H1 (cell line): Measurements from ENCODE around the gene EEF2. TPM values are rescaled to one million over a fixed set of nuclear protein-coding genes. Genes with fewer than 3 reads are reported as not detected.

ENCODE experiments used
- CTCF ChIA-PET: fragments of 300-600 bp; sonication (Branson Sonifier 250); formaldehyde crosslinking; loops from one replicate; lab custom pipeline; 2021; ENCODE audit not compliant: partially characterized antibody; lab: Charles Lee
- POLR2A ChIA-PET: fragments of 300-600 bp; sonication (Branson Sonifier 250); formaldehyde crosslinking; loops from one replicate; lab custom pipeline; 2021; ENCODE audit warnings: inconsistent platforms; ENCODE audit not compliant: partially characterized antibody; lab: Charles Lee
- DNase-seq, 2 experiments: peaks; one replicate each; pipeline versions ENCODE4 v3.0.0 to v3.0.0-alpha.2; 2010 to 2022; ENCODE audit warnings: low spot score in 2 of 2, low read depth in 1 of 2, mixed read lengths in 1 of 2
- FAIRE-seq: peaks from 2 replicates; lab custom pipeline; 2011; peaks lifted over from hg19 to GRCh38; lab: Jason Lieb, UNC
- H2AFZ ChIP-seq: 2 replicates; pipeline ENCODE4 v1.8.1; 2012; ENCODE audit warnings: low read length, inconsistent platforms
- H2AK5ac ChIP-seq: 2 replicates; pipeline ENCODE4 v1.6.1; 2013; ENCODE audit warnings: low read depth, low read length
- H2BK120ac ChIP-seq: replicated peaks from 2 replicates; pipeline ENCODE3; 2013; ENCODE audit warnings: low read depth, low read length, inconsistent platforms
- H2BK12ac ChIP-seq: 2 replicates; pipeline ENCODE4 v1.6.1; 2013; ENCODE audit warnings: low read depth, low read length
- H2BK15ac ChIP-seq: 2 replicates; pipeline ENCODE4 v1.6.1; 2013; ENCODE audit warnings: low read length
- H2BK20ac ChIP-seq: 2 replicates; pipeline ENCODE4 v1.6.1; 2013; ENCODE audit warnings: low read length
- H2BK5ac ChIP-seq: 2 replicates; pipeline ENCODE4 v1.6.1; 2013; ENCODE audit warnings: low read depth, low read length
- H3K14ac ChIP-seq: 2 replicates; pipeline ENCODE4 v1.6.1; 2013; ENCODE audit warnings: inconsistent platforms; ENCODE audit not compliant: insufficient read length
- H3K18ac ChIP-seq: 2 replicates; pipeline ENCODE4 v1.6.1; 2013; ENCODE audit warnings: low read length; ENCODE audit errors: extremely low read depth
- H3K23ac ChIP-seq: 2 replicates; pipeline ENCODE4 v1.6.1; 2013; ENCODE audit warnings: inconsistent platforms; ENCODE audit not compliant: insufficient read length
- H3K23me2 ChIP-seq: 2 replicates; pipeline ENCODE4 v1.6.1; 2013; ENCODE audit warnings: low read depth, low read length
- H3K27ac ChIP-seq: 2 replicates; pipeline ENCODE4 v1.6.1; 2011; ENCODE audit warnings: low read depth, low read length, inconsistent platforms
- H3K27me3 ChIP-seq, 4 experiments: replicated peaks in 1 of 4; 1 replicate in 1 of 4; 2 replicates in 3 of 4; pipeline versions ENCODE4 v1.6.1 to v1.8.1; 2011 to 2013; ENCODE audit warnings: low read length in 3 of 4, mild to moderate bottlenecking in 3 of 4, inconsistent platforms in 2 of 4, mixed read lengths in 2 of 4, moderate library complexity in 1 of 4; ENCODE audit not compliant: control insufficient read depth in 3 of 4, insufficient read depth in 3 of 4; ENCODE audit errors: extremely low read depth in 1 of 4
- H3K36me3 ChIP-seq, 4 experiments: 2 replicates each; pipeline versions ENCODE4 v1.6.1 to v1.8.1; 2011 to 2013; ENCODE audit warnings: mild to moderate bottlenecking in 4 of 4, low read length in 3 of 4, moderate library complexity in 2 of 4, control low read depth in 1 of 4, inconsistent platforms in 1 of 4; ENCODE audit not compliant: insufficient read depth in 4 of 4, control insufficient read depth in 2 of 4
- H3K4ac ChIP-seq: replicated peaks from 2 replicates; pipeline ENCODE3; 2013; ENCODE audit warnings: low read length, low read depth, mixed read lengths, inconsistent platforms; ENCODE audit not compliant: insufficient read length
- H3K4me1 ChIP-seq, 4 experiments: replicated peaks in 1 of 4; 1 replicate in 1 of 4; 2 replicates in 3 of 4; pipeline versions ENCODE4 v1.6.1 to v1.8.1; 2011 to 2013; ENCODE audit warnings: low read length in 3 of 4, inconsistent platforms in 2 of 4, mixed read lengths in 1 of 4; ENCODE audit not compliant: insufficient read depth in 4 of 4, control insufficient read depth in 3 of 4
- H3K4me2 ChIP-seq, 2 experiments: 2 replicates each; pipeline versions ENCODE4 v1.6.1 to v1.8.1; 2011 to 2013; ENCODE audit warnings: low read depth in 2 of 2, low read length in 2 of 2, control low read depth in 1 of 2, inconsistent platforms in 1 of 2, mild to moderate bottlenecking in 1 of 2; ENCODE audit not compliant: insufficient read depth in 1 of 2
- H3K4me3 ChIP-seq, 4 experiments: fragments of 200-600, 300-600 bp in 1 of 4; sonication (generic), shearing (Covaris generic), sonication (Bioruptor Twin) in 1 of 4; 2 replicates each; pipeline versions ENCODE4 v1.5.1 to v1.8.1; 2011 to 2016; ENCODE audit warnings: low read length in 4 of 4, low read depth in 3 of 4, control low read depth in 2 of 4, inconsistent platforms in 2 of 4, mild to moderate bottlenecking in 2 of 4, mixed read lengths in 1 of 4, moderate library complexity in 1 of 4; ENCODE audit not compliant: insufficient read depth in 2 of 4; ENCODE audit errors: extremely low read depth in 1 of 4
- H3K56ac ChIP-seq: replicated peaks from 2 replicates; pipeline ENCODE3; 2013; ENCODE audit warnings: low read depth, mild to moderate bottlenecking, mixed read lengths, low read length, inconsistent platforms; ENCODE audit not compliant: insufficient read length
- H3K79me1 ChIP-seq: 2 replicates; pipeline ENCODE4 v1.6.1; 2013; ENCODE audit warnings: low read depth, low read length, control low read depth
- H3K79me2 ChIP-seq, 2 experiments: 2 replicates each; pipeline versions ENCODE4 v1.6.1 to v1.8.1; 2012 to 2013; ENCODE audit warnings: low read length in 2 of 2, mild to moderate bottlenecking in 2 of 2, inconsistent platforms in 1 of 2; ENCODE audit not compliant: insufficient read depth in 2 of 2, control insufficient read depth in 1 of 2
- H3K9ac ChIP-seq, 4 experiments: replicated peaks in 1 of 4; 1 replicate in 1 of 4; 2 replicates in 3 of 4; pipeline versions ENCODE4 v1.6.1 to v1.8.1; 2011 to 2013; ENCODE audit warnings: low read depth in 3 of 4, low read length in 3 of 4, control low read depth in 2 of 4, mild to moderate bottlenecking in 2 of 4, moderate library complexity in 2 of 4, inconsistent platforms in 1 of 4; ENCODE audit errors: extremely low read depth in 1 of 4
- H3K9me3 ChIP-seq, 2 experiments: 2 replicates each; pipeline versions ENCODE4 v1.6.1 to v1.8.1; 2012 to 2013; ENCODE audit warnings: mild to moderate bottlenecking in 2 of 2, moderate library complexity in 2 of 2, control low read depth in 1 of 2, inconsistent platforms in 1 of 2, low read depth in 1 of 2, low read length in 1 of 2, mixed read lengths in 1 of 2; ENCODE audit not compliant: insufficient read depth in 2 of 2
- H4K20me1 ChIP-seq, 2 experiments: replicated peaks in 1 of 2; 2 replicates each; pipeline versions ENCODE3 to v1.8.1; 2011 to 2013; ENCODE audit warnings: inconsistent platforms in 2 of 2, low read length in 2 of 2, mild to moderate bottlenecking in 1 of 2; ENCODE audit not compliant: insufficient read depth in 2 of 2, control insufficient read depth in 1 of 2
- H4K5ac ChIP-seq: 2 replicates; pipeline ENCODE4 v1.6.1; 2013; ENCODE audit warnings: low read length, low read depth, mixed read lengths, inconsistent platforms; ENCODE audit not compliant: insufficient read length
- H4K8ac ChIP-seq: 2 replicates; pipeline ENCODE4 v1.8.0; 2013; ENCODE audit warnings: mild to moderate bottlenecking, moderate library complexity, low read length, inconsistent platforms; ENCODE audit not compliant: insufficient read depth; ENCODE audit errors: extremely low read depth
- H4K91ac ChIP-seq: replicated peaks from 2 replicates; pipeline ENCODE3; 2013; ENCODE audit warnings: low read length, mixed read lengths, inconsistent platforms; ENCODE audit not compliant: insufficient read length
- CBX5 ChIP-seq: fragments of 300-800, 300-1000 bp; sonication (generic); IDR thresholded peaks from 2 replicates; pipeline ENCODE4 v1.7.1; 2016; ENCODE audit warnings: antibody characterized with exemption, low read length, low read depth
- CHD1 ChIP-seq: IDR thresholded peaks from 2 replicates; pipeline ENCODE4 v1.6.1; 2012; ENCODE audit warnings: low read depth, low read length, improper control_type of control experiment
- GTF2F1 ChIP-seq: IDR thresholded peaks from 2 replicates; pipeline ENCODE4 v1.6.1; 2012; ENCODE audit warnings: low read depth, low read length, improper control_type of control experiment, borderline replicate concordance
- NANOG ChIP-seq: IDR thresholded peaks from 2 replicates; pipeline ENCODE4 v1.6.1; 2011; ENCODE audit warnings: low read length, low read depth, mild to moderate bottlenecking, inconsistent platforms; ENCODE audit not compliant: insufficient read depth, poor library complexity, severe bottlenecking
- TEAD4 ChIP-seq: IDR thresholded peaks from 2 replicates; pipeline ENCODE4 v1.6.1; 2012; ENCODE audit warnings: low read depth, low read length, inconsistent platforms, mixed read lengths
- ZNF274 ChIP-seq: IDR thresholded peaks from 2 replicates; pipeline ENCODE4 v1.7.0; 2012; ENCODE audit warnings: low read length, borderline replicate concordance; ENCODE audit errors: extremely low read depth
- WGBS, 2 experiments: shearing (Covaris generic) in 1 of 2; methylation state at CpG; one replicate each; pipeline versions ENCODE4 v1.1.6 to v1.1.7; 2013 to 2015; ENCODE audit warnings: low lambda C conversion rate in 2 of 2, mixed read lengths in 2 of 2, inconsistent platforms in 1 of 2, low coverage in 1 of 2, missing lambda C conversion rate in 1 of 2; ENCODE audit not compliant: insufficient replicate concordance in 2 of 2, insufficient coverage in 1 of 2, insufficient read length in 1 of 2; ENCODE audit errors: extremely low coverage in 1 of 2, missing lambda C conversion rate in 1 of 2; 5-methylcytosine and 5-hydroxymethylcytosine counted together
- polyA plus RNA-seq, 7 experiments: library from polyadenylated mRNA; depleted of rRNA in 3 of 7; stranded (reverse) in 5 of 7; unstranded in 2 of 7; fragments of >200 nt in 5 of 7; fragments of 200-250 nt in 2 of 7; gene quantifications; 1 replicate in 5 of 7; 2 replicates in 1 of 7; 4 replicates in 1 of 7; pipeline versions ENCODE4 v1.2.1 to v1.2.3, GENCODE V29; 2011 to 2013; ENCODE audit warnings: missing spikeins in 2 of 7, mixed read lengths in 2 of 7
- total RNA-seq: library from RNA; stranded (reverse); fragmentation: NEBNext Ultra II Directional; extraction: Animal tissue kit (Norgen Biotek cat#: 25700); gene quantifications from 2 replicates; pipeline ENCODE4 v1.2.1, GENCODE V29; 2021

Gene EEF2
- total and polyA plus RNA-seq, 2 of the 8 experiments (the other 6 are each of a cell fraction or from before 2014, with no cell fraction given) = 1,554 to 3,380 TPM

DNA sequence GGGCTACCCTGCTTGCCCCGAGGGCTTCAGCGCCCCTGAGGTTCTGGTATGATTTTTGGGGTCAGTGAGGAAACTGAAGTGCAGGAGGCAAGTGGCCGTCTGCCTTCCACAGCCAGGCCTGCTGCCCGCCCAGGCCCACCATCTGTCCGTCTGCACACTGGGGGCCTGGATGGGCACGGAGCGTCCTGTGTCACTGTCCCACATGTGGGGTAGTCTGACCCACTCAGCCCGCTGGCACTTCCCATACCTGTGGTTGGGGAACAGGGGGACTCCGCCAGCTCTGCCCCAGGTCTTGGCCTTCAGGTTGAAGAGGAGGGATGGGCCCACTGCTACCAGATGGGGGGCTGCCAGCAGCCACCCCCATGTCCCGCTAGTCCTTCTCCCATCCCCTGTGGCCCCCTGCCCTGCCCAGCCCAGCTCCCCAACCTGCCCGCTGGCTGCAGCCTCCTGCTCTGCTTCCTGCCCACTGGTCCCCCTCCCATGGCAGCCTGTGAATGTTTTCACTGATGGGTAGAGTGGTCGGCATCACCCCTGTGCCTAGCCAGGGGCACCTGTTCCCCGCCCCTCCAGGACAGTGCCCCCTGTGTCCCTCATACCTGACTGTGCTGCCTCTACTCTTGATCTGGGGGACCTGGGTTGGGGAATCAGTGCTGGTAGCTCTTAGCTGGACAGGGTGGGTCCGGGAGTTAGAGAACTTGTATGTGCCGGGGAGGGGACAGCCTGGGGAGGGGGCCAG lies 31.8 kb upstream of the EEF2 start:
- H3K36me3 ChIP-seq = peaks cover 0 to 26% (median 7%) of the 10 kb centered on the region in 4 experiments; a peak in 5 of 8 replicates
- no peak overlapping the region for H2BK15ac ChIP-seq
- H3K9me3 ChIP-seq = no peaks in the 10 kb centered on the region
- H4K5ac ChIP-seq = no peak overlapping the region
- peaks cover 25 to 35% of the 10 kb centered on the region in 2 experiments for H4K20me1 ChIP-seq
- no peak overlapping the region for H3K14ac ChIP-seq
- no peak overlapping the region for H3K27ac ChIP-seq
- H3K23me2 ChIP-seq = no peaks in the 10 kb centered on the region
- H2BK20ac ChIP-seq = no peak overlapping the region
- no peak overlapping the region for H2AK5ac ChIP-seq
- no peaks in the 10 kb centered on the region for H3K27me3 ChIP-seq
- no peak overlapping the region for H3K23ac ChIP-seq
- H3K4ac ChIP-seq = no peak overlapping the region
- H4K91ac ChIP-seq = no peak overlapping the region
- no peak overlapping the region for H2BK120ac ChIP-seq
- no peak overlapping the region for H2BK5ac ChIP-seq
- POLR2A ChIA-PET = interaction anchor here (0.7 to 3.2 kb wide), 4 partner anchors 8 to 46 kb away, joined by 3 to 13 read pairs (median 4); partner anchors contain the start of genes DAPK3 and EEF2
- H3K9ac ChIP-seq = no peak overlapping the region
- DNase-seq (no peak), FAIRE-seq (no peak)
- H3K56ac ChIP-seq = no peak overlapping the region
- H3K4me1 ChIP-seq = peaks cover 0 to 3% (median 0%) of the 10 kb centered on the region in 4 experiments; a peak in 4 of 7 replicates
- H3K79me1 ChIP-seq = peaks cover 22% of the 10 kb centered on the region
- no peak overlapping the region for H3K18ac ChIP-seq
- no peak overlapping the region for H2AFZ ChIP-seq
- H3K4me3 ChIP-seq = no peak overlapping the region
- CTCF ChIA-PET = interaction anchor here (1.1 kb wide), 1 partner anchor 9 kb away, joined by 3 read pairs; no protein-coding TSS in a partner anchor
- H2BK12ac ChIP-seq = no peak overlapping the region
- WGBS, 2 experiments = 94% methylated on average over 14 of the region's 15 CpGs; no CpG with 5 or more reads in 1 of the 2 experiments
- no peak overlapping the region for H3K4me2 ChIP-seq
- peaks cover 4 to 59% of the 10 kb centered on the region in 2 experiments; a peak in 3 of 4 replicates for H3K79me2 ChIP-seq
- no peak overlapping the region for H4K8ac ChIP-seq
- TF ChIP-seq CBX5 (no peak), NANOG (no peak), GTF2F1 (no peak), TEAD4 (no peak), ZNF274 (no peak), CHD1 (no peak)
